H1 (cell line): Measurements from ENCODE around the gene ZNF77. TPM values are rescaled to one million over a fixed set of nuclear protein-coding genes. Genes with fewer than 3 reads are reported as not detected.
A peak's percentile ranks its signal among the peaks of the same experiment; 100 is the strongest.

Source experiments
- CTCF ChIA-PET: fragments of 300-600 bp; sonication (Branson Sonifier 250); formaldehyde crosslinking; loops from one replicate; lab custom pipeline; 2021; ENCODE audit not compliant: partially characterized antibody; lab: Charles Lee
- POLR2A ChIA-PET: fragments of 300-600 bp; sonication (Branson Sonifier 250); formaldehyde crosslinking; loops from one replicate; lab custom pipeline; 2021; ENCODE audit warnings: inconsistent platforms; ENCODE audit not compliant: partially characterized antibody; lab: Charles Lee
- DNase-seq, 2 experiments: peaks; one replicate each; pipeline versions ENCODE4 v3.0.0 to v3.0.0-alpha.2; 2010 to 2022; ENCODE audit warnings: low spot score in 2 of 2, low read depth in 1 of 2, mixed read lengths in 1 of 2
- FAIRE-seq: peaks from 2 replicates; lab custom pipeline; 2011; peaks lifted over from hg19 to GRCh38; lab: Jason Lieb, UNC
- H2AFZ ChIP-seq: 2 replicates; pipeline ENCODE4 v1.8.1; 2012; ENCODE audit warnings: low read length, inconsistent platforms
- H2AK5ac ChIP-seq: 2 replicates; pipeline ENCODE4 v1.6.1; 2013; ENCODE audit warnings: low read depth, low read length
- H2BK120ac ChIP-seq: replicated peaks from 2 replicates; pipeline ENCODE3; 2013; ENCODE audit warnings: low read depth, low read length, inconsistent platforms
- H2BK12ac ChIP-seq: 2 replicates; pipeline ENCODE4 v1.6.1; 2013; ENCODE audit warnings: low read depth, low read length
- H2BK15ac ChIP-seq: 2 replicates; pipeline ENCODE4 v1.6.1; 2013; ENCODE audit warnings: low read length
- H2BK20ac ChIP-seq: 2 replicates; pipeline ENCODE4 v1.6.1; 2013; ENCODE audit warnings: low read length
- H2BK5ac ChIP-seq: 2 replicates; pipeline ENCODE4 v1.6.1; 2013; ENCODE audit warnings: low read depth, low read length
- H3K14ac ChIP-seq: 2 replicates; pipeline ENCODE4 v1.6.1; 2013; ENCODE audit warnings: inconsistent platforms; ENCODE audit not compliant: insufficient read length
- H3K18ac ChIP-seq: 2 replicates; pipeline ENCODE4 v1.6.1; 2013; ENCODE audit warnings: low read length; ENCODE audit errors: extremely low read depth
- H3K23ac ChIP-seq: 2 replicates; pipeline ENCODE4 v1.6.1; 2013; ENCODE audit warnings: inconsistent platforms; ENCODE audit not compliant: insufficient read length
- H3K23me2 ChIP-seq: 2 replicates; pipeline ENCODE4 v1.6.1; 2013; ENCODE audit warnings: low read depth, low read length
- H3K27ac ChIP-seq: 2 replicates; pipeline ENCODE4 v1.6.1; 2011; ENCODE audit warnings: low read depth, low read length, inconsistent platforms
- H3K27me3 ChIP-seq, 4 experiments: replicated peaks in 1 of 4; 1 replicate in 1 of 4; 2 replicates in 3 of 4; pipeline versions ENCODE4 v1.6.1 to v1.8.1; 2011 to 2013; ENCODE audit warnings: low read length in 3 of 4, mild to moderate bottlenecking in 3 of 4, inconsistent platforms in 2 of 4, mixed read lengths in 2 of 4, moderate library complexity in 1 of 4; ENCODE audit not compliant: control insufficient read depth in 3 of 4, insufficient read depth in 3 of 4; ENCODE audit errors: extremely low read depth in 1 of 4
- H3K36me3 ChIP-seq, 4 experiments: 2 replicates each; pipeline versions ENCODE4 v1.6.1 to v1.8.1; 2011 to 2013; ENCODE audit warnings: mild to moderate bottlenecking in 4 of 4, low read length in 3 of 4, moderate library complexity in 2 of 4, control low read depth in 1 of 4, inconsistent platforms in 1 of 4; ENCODE audit not compliant: insufficient read depth in 4 of 4, control insufficient read depth in 2 of 4
- H3K4ac ChIP-seq: replicated peaks from 2 replicates; pipeline ENCODE3; 2013; ENCODE audit warnings: low read length, low read depth, mixed read lengths, inconsistent platforms; ENCODE audit not compliant: insufficient read length
- H3K4me1 ChIP-seq, 4 experiments: replicated peaks in 1 of 4; 1 replicate in 1 of 4; 2 replicates in 3 of 4; pipeline versions ENCODE4 v1.6.1 to v1.8.1; 2011 to 2013; ENCODE audit warnings: low read length in 3 of 4, inconsistent platforms in 2 of 4, mixed read lengths in 1 of 4; ENCODE audit not compliant: insufficient read depth in 4 of 4, control insufficient read depth in 3 of 4
- H3K4me2 ChIP-seq, 2 experiments: 2 replicates each; pipeline versions ENCODE4 v1.6.1 to v1.8.1; 2011 to 2013; ENCODE audit warnings: low read depth in 2 of 2, low read length in 2 of 2, control low read depth in 1 of 2, inconsistent platforms in 1 of 2, mild to moderate bottlenecking in 1 of 2; ENCODE audit not compliant: insufficient read depth in 1 of 2
- H3K4me3 ChIP-seq, 4 experiments: fragments of 200-600, 300-600 bp in 1 of 4; sonication (generic), shearing (Covaris generic), sonication (Bioruptor Twin) in 1 of 4; 2 replicates each; pipeline versions ENCODE4 v1.5.1 to v1.8.1; 2011 to 2016; ENCODE audit warnings: low read length in 4 of 4, low read depth in 3 of 4, control low read depth in 2 of 4, inconsistent platforms in 2 of 4, mild to moderate bottlenecking in 2 of 4, mixed read lengths in 1 of 4, moderate library complexity in 1 of 4; ENCODE audit not compliant: insufficient read depth in 2 of 4; ENCODE audit errors: extremely low read depth in 1 of 4
- H3K56ac ChIP-seq: replicated peaks from 2 replicates; pipeline ENCODE3; 2013; ENCODE audit warnings: low read depth, mild to moderate bottlenecking, mixed read lengths, low read length, inconsistent platforms; ENCODE audit not compliant: insufficient read length
- H3K79me1 ChIP-seq: 2 replicates; pipeline ENCODE4 v1.6.1; 2013; ENCODE audit warnings: low read depth, low read length, control low read depth
- H3K79me2 ChIP-seq, 2 experiments: 2 replicates each; pipeline versions ENCODE4 v1.6.1 to v1.8.1; 2012 to 2013; ENCODE audit warnings: low read length in 2 of 2, mild to moderate bottlenecking in 2 of 2, inconsistent platforms in 1 of 2; ENCODE audit not compliant: insufficient read depth in 2 of 2, control insufficient read depth in 1 of 2
- H3K9ac ChIP-seq, 4 experiments: replicated peaks in 1 of 4; 1 replicate in 1 of 4; 2 replicates in 3 of 4; pipeline versions ENCODE4 v1.6.1 to v1.8.1; 2011 to 2013; ENCODE audit warnings: low read depth in 3 of 4, low read length in 3 of 4, control low read depth in 2 of 4, mild to moderate bottlenecking in 2 of 4, moderate library complexity in 2 of 4, inconsistent platforms in 1 of 4; ENCODE audit errors: extremely low read depth in 1 of 4
- H3K9me3 ChIP-seq, 2 experiments: 2 replicates each; pipeline versions ENCODE4 v1.6.1 to v1.8.1; 2012 to 2013; ENCODE audit warnings: mild to moderate bottlenecking in 2 of 2, moderate library complexity in 2 of 2, control low read depth in 1 of 2, inconsistent platforms in 1 of 2, low read depth in 1 of 2, low read length in 1 of 2, mixed read lengths in 1 of 2; ENCODE audit not compliant: insufficient read depth in 2 of 2
- H4K20me1 ChIP-seq, 2 experiments: replicated peaks in 1 of 2; 2 replicates each; pipeline versions ENCODE3 to v1.8.1; 2011 to 2013; ENCODE audit warnings: inconsistent platforms in 2 of 2, low read length in 2 of 2, mild to moderate bottlenecking in 1 of 2; ENCODE audit not compliant: insufficient read depth in 2 of 2, control insufficient read depth in 1 of 2
- H4K5ac ChIP-seq: 2 replicates; pipeline ENCODE4 v1.6.1; 2013; ENCODE audit warnings: low read length, low read depth, mixed read lengths, inconsistent platforms; ENCODE audit not compliant: insufficient read length
- H4K8ac ChIP-seq: 2 replicates; pipeline ENCODE4 v1.8.0; 2013; ENCODE audit warnings: mild to moderate bottlenecking, moderate library complexity, low read length, inconsistent platforms; ENCODE audit not compliant: insufficient read depth; ENCODE audit errors: extremely low read depth
- H4K91ac ChIP-seq: replicated peaks from 2 replicates; pipeline ENCODE3; 2013; ENCODE audit warnings: low read length, mixed read lengths, inconsistent platforms; ENCODE audit not compliant: insufficient read length
- BCL11A ChIP-seq, 2 experiments: IDR thresholded peaks; one replicate each; pipeline ENCODE4 v1.6.1; 2011; ENCODE audit warnings: low read depth in 2 of 2, low read length in 2 of 2, mild to moderate bottlenecking in 2 of 2
- EGR1 ChIP-seq: IDR thresholded peaks from 2 replicates; pipeline ENCODE4 v1.6.1; 2011; ENCODE audit warnings: low read depth, low read length, borderline replicate concordance
- NANOG ChIP-seq: IDR thresholded peaks from 2 replicates; pipeline ENCODE4 v1.6.1; 2011; ENCODE audit warnings: low read length, low read depth, mild to moderate bottlenecking, inconsistent platforms; ENCODE audit not compliant: insufficient read depth, poor library complexity, severe bottlenecking
- SP1 ChIP-seq: IDR thresholded peaks from 2 replicates; pipeline ENCODE4 v1.6.1; 2011; ENCODE audit warnings: low read depth, low read length
- SP2 ChIP-seq: IDR thresholded peaks from 2 replicates; pipeline ENCODE4 v1.6.1; 2012; ENCODE audit warnings: mild to moderate bottlenecking, low read length, inconsistent platforms
- TCF12 ChIP-seq: IDR thresholded peaks from 2 replicates; pipeline ENCODE4 v1.6.1; 2011; ENCODE audit warnings: low read depth, mild to moderate bottlenecking, low read length
- TEAD4 ChIP-seq: IDR thresholded peaks from 2 replicates; pipeline ENCODE4 v1.6.1; 2012; ENCODE audit warnings: low read depth, low read length, inconsistent platforms, mixed read lengths
- WGBS, 2 experiments: shearing (Covaris generic) in 1 of 2; methylation state at CpG; one replicate each; pipeline versions ENCODE4 v1.1.6 to v1.1.7; 2013 to 2015; ENCODE audit warnings: low lambda C conversion rate in 2 of 2, mixed read lengths in 2 of 2, inconsistent platforms in 1 of 2, low coverage in 1 of 2, missing lambda C conversion rate in 1 of 2; ENCODE audit not compliant: insufficient replicate concordance in 2 of 2, insufficient coverage in 1 of 2, insufficient read length in 1 of 2; ENCODE audit errors: extremely low coverage in 1 of 2, missing lambda C conversion rate in 1 of 2; 5-methylcytosine and 5-hydroxymethylcytosine counted together
- polyA plus RNA-seq, 7 experiments: library from polyadenylated mRNA; depleted of rRNA in 3 of 7; stranded (reverse) in 5 of 7; unstranded in 2 of 7; fragments of >200 nt in 5 of 7; fragments of 200-250 nt in 2 of 7; gene quantifications; 1 replicate in 5 of 7; 2 replicates in 1 of 7; 4 replicates in 1 of 7; pipeline versions ENCODE4 v1.2.1 to v1.2.3, GENCODE V29; 2011 to 2013; ENCODE audit warnings: missing spikeins in 2 of 7, mixed read lengths in 2 of 7
- total RNA-seq: library from RNA; stranded (reverse); fragmentation: NEBNext Ultra II Directional; extraction: Animal tissue kit (Norgen Biotek cat#: 25700); gene quantifications from 2 replicates; pipeline ENCODE4 v1.2.1, GENCODE V29; 2021
- TF ChIP-seq, protein P1 (sequence below): IDR thresholded peaks from 2 replicates; pipeline ENCODE4 v1.6.1; 2012; ENCODE audit warnings: low read length, inconsistent platforms

The ZNF77 gene
- total and polyA plus RNA-seq, 2 of the 8 experiments (the other 6 are each of a cell fraction or from before 2014, with no cell fraction given): 2.9 to 4.7 TPM

- no peak overlapping the region for H3K9ac ChIP-seq
- peak; percentile 83 for FAIRE-seq
- TF ChIP-seq SP2 (no peak), TEAD4 (peak; percentile 31), BCL11A (IDR thresholded peaks at IDR 0.05; ENCODE audit: low read depth in 2 of 2, low read length in 2 of 2) (no peak), EGR1 (peak; percentile 79; the same call in 1 of the 2 replicates), SP1 (peak; percentile 88), TCF12 (peak; percentile 68; the same call in 1 of the 2 replicates), NANOG (peak; percentile 96)
- TF ChIP-seq, protein P1, sequence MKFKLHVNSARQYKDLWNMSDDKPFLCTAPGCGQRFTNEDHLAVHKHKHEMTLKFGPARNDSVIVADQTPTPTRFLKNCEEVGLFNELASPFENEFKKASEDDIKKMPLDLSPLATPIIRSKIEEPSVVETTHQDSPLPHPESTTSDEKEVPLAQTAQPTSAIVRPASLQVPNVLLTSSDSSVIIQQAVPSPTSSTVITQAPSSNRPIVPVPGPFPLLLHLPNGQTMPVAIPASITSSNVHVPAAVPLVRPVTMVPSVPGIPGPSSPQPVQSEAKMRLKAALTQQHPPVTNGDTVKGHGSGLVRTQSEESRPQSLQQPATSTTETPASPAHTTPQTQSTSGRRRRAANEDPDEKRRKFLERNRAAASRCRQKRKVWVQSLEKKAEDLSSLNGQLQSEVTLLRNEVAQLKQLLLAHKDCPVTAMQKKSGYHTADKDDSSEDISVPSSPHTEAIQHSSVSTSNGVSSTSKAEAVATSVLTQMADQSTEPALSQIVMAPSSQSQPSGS: 0 out of 2 replicates have a peak, but pooled peaks have one; percentile 70
Measured at GRCh38 chr19:2983351-2984214, 38.8 kb upstream of the ZNF77 start.

More at GRCh38 chr19:2983351-2984214, 38.8 kb upstream of the ZNF77 start:
- Histone ChIP-seq H3K79me2 (no peaks in the 10 kb centered on the region), H4K8ac (peak overlapping the region; percentile 60; the same call in 1 of the 2 replicates), H3K23me2 (peaks cover 2% of the 10 kb centered on the region; the same call in 1 of the 2 replicates), H2BK15ac (peak overlapping the region; percentile 19; the same call in 1 of the 2 replicates), H3K23ac (no peak overlapping the region), H3K27ac (no peak overlapping the region), H3K79me1 (no peaks in the 10 kb centered on the region), H3K14ac (no peak overlapping the region), H3K36me3 (no peaks in the 10 kb centered on the region), H3K4me3 (peak overlapping the region in 1 of 4 experiments; percentile 43; a peak in 2 of 8 replicates), H2BK12ac (peak overlapping the region; percentile 98), H3K4me2 (peak overlapping the region; percentile 18 to 53; a peak in 3 of 4 replicates), H3K9me3 (no peaks in the 10 kb centered on the region), H2BK120ac (no peak overlapping the region), H3K18ac (peak overlapping the region; percentile 83), H3K27me3 (peaks cover 0 to 5% (median 2%) of the 10 kb centered on the region in 4 experiments; a peak in 2 of 7 replicates), H2AFZ (no peak overlapping the region), H3K4ac (no peak overlapping the region), H4K91ac (peak overlapping the region; percentile 3), H4K5ac (no peak overlapping the region), H2BK5ac (peak overlapping the region; percentile 82; the same call in 1 of the 2 replicates), H4K20me1 (no peaks in the 10 kb centered on the region), H3K4me1 (peaks cover 3 to 28% (median 22%) of the 10 kb centered on the region in 4 experiments), H2AK5ac (no peak overlapping the region; the same call in 1 of the 2 replicates), H2BK20ac (peak overlapping the region; percentile 90; the same call in 1 of the 2 replicates), H3K56ac (no peak overlapping the region)
- CTCF ChIA-PET: interaction anchor here (0.8 to 1.6 kb wide), 2 partner anchors 53 to 143 kb away, joined by 3 read pairs; no protein-coding TSS in a partner anchor
- DNase-seq: peak; percentile 83 to 86
- 16% methylated on average over 23 of the region's 24 CpGs; no CpG with 5 or more reads in 1 of the 2 experiments for WGBS, 2 experiments
- POLR2A ChIA-PET: interaction anchor here (0.6 to 3.5 kb wide), 5 partner anchors 9 to 311 kb away, joined by 3 to 13 read pairs (median 4); no protein-coding TSS in a partner anchor
